ENCODE results near the gene TSPAN5. TPM values are rescaled to one million over a fixed set of nuclear protein-coding genes. Genes with fewer than 3 reads are reported as not detected.
A peak's percentile ranks its signal among the peaks of the same experiment; 100 is the strongest.

The TSPAN5 gene
- polyA plus RNA-seq, 1 donor (not counting 4 experiments of a cell fraction or from before 2014, with no cell fraction given), result 45.5 TPM

DNA sequence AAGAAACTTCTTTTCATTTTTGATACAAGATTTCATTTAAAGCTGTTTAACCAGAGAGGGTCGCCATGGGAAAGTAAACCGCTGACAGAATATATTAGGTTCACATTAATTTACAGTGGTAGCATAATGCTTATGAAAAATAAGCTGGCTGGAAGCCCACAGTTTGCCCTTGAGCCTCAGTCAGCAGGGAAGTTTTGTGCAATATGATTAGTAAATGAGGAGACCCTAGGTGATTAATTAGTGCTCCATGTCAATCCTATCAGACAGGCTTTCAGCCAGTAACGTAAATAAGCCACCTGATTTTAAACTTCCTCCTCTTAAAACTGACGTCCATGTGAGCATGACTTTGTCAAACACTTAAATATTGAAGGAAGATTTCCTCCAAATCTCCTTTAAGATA, 134.2 kb downstream of the TSPAN5 start:
- peak overlapping the region; percentile 0 for H3K4me2 ChIP-seq (ENCODE audit: control insufficient read depth, extremely low read depth, insufficient read depth, low read depth, low read length)
- no peak for FAIRE-seq

GRCh38 chr4:98522636-98523395, 135.6 kb downstream of the TSPAN5 start:
- peak overlapping the region; percentile 49 for H3K4me2 ChIP-seq (ENCODE audit: control insufficient read depth, extremely low read depth, insufficient read depth, low read depth, low read length)

More for the DNA sequence above, 134.2 kb downstream of the TSPAN5 start:
- dilution Hi-C loops (cut with MboI; ENCODE audit: extremely low pct_ligation_motif_present, low sequenced_read_pairs), result no loop called here
- no peak overlapping the region for H2AFZ ChIP-seq (ENCODE audit: control insufficient read depth, low read length)
- no peak overlapping the region for H3K27ac ChIP-seq (ENCODE audit: control insufficient read depth, insufficient read depth, low read length)
- TF ChIP-seq, protein P1, sequence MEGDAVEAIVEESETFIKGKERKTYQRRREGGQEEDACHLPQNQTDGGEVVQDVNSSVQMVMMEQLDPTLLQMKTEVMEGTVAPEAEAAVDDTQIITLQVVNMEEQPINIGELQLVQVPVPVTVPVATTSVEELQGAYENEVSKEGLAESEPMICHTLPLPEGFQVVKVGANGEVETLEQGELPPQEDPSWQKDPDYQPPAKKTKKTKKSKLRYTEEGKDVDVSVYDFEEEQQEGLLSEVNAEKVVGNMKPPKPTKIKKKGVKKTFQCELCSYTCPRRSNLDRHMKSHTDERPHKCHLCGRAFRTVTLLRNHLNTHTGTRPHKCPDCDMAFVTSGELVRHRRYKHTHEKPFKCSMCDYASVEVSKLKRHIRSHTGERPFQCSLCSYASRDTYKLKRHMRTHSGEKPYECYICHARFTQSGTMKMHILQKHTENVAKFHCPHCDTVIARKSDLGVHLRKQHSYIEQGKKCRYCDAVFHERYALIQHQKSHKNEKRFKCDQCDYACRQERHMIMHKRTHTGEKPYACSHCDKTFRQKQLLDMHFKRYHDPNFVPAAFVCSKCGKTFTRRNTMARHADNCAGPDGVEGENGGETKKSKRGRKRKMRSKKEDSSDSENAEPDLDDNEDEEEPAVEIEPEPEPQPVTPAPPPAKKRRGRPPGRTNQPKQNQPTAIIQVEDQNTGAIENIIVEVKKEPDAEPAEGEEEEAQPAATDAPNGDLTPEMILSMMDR (optimal IDR thresholded peaks at IDR 0.05 in 1 of 3, IDR thresholded peaks at IDR 0.05 in 1 of 3, conservative IDR thresholded peaks at IDR 0.05 in 1 of 3; ENCODE audit: extremely low read depth in 1 of 3, insufficient read depth in 2 of 3, low read length in 3 of 3), result no peak
- TF ChIP-seq EZH2 (IDR thresholded peaks at IDR 0.05; ENCODE audit: low read length), result no peak
- no peak overlapping the region for H3K9ac ChIP-seq (ENCODE audit: control insufficient read depth, extremely low read depth, insufficient read depth, low read length)
- DNase-seq (ENCODE audit: low read depth, low spot score), result no peak
- H3K9me1 ChIP-seq (ENCODE audit: control insufficient read depth, extremely low read depth, insufficient read depth, low read length), result no peaks in the 10 kb centered on the region
- H4K20me1 ChIP-seq (ENCODE audit: control insufficient read depth, extremely low read depth, insufficient read depth, low read length), result no peaks in the 10 kb centered on the region
- H3K36me3 ChIP-seq (ENCODE audit: control insufficient read depth in 2 of 2, extremely low read depth in 1 of 2, insufficient read depth in 2 of 2, low read length in 2 of 2), result no peaks in the 10 kb centered on the region
- H3K4me3 ChIP-seq (ENCODE audit: control insufficient read depth in 2 of 3, extremely low read depth in 1 of 3, insufficient read depth in 2 of 3, low read depth in 1 of 3, low read length in 3 of 3), result no peak overlapping the region
- no peaks in the 10 kb centered on the region for H3K27me3 ChIP-seq (ENCODE audit: control insufficient read depth, extremely low read depth, insufficient read depth, low read length)
- peaks cover 38% of the 10 kb centered on the region for H3K4me1 ChIP-seq (ENCODE audit: control insufficient read depth, extremely low read depth, insufficient read depth, low read length)
- peaks cover 70% of the 10 kb centered on the region for H3K79me2 ChIP-seq (ENCODE audit: control insufficient read depth, insufficient read depth, low read length)
- H3K9me3 ChIP-seq (ENCODE audit: control insufficient read depth, low read depth, low read length), result no peaks in the 10 kb centered on the region

More at GRCh38 chr4:98522636-98523395, 135.6 kb downstream of the TSPAN5 start:
- no peaks in the 10 kb centered on the region for H4K20me1 ChIP-seq (ENCODE audit: control insufficient read depth, extremely low read depth, insufficient read depth, low read length)
- peak overlapping the region in 2 of 3 experiments; percentile 11 to 24 for H3K4me3 ChIP-seq (ENCODE audit: control insufficient read depth in 2 of 3, extremely low read depth in 1 of 3, insufficient read depth in 2 of 3, low read depth in 1 of 3, low read length in 3 of 3)
- H3K36me3 ChIP-seq (ENCODE audit: control insufficient read depth in 2 of 2, extremely low read depth in 1 of 2, insufficient read depth in 2 of 2, low read length in 2 of 2), result no peaks in the 10 kb centered on the region
- peaks cover 39% of the 10 kb centered on the region for H3K4me1 ChIP-seq (ENCODE audit: control insufficient read depth, extremely low read depth, insufficient read depth, low read length)
- peak overlapping the region; percentile 56 for H3K27ac ChIP-seq (ENCODE audit: control insufficient read depth, insufficient read depth, low read length)
- no peak for TF ChIP-seq EZH2 (IDR thresholded peaks at IDR 0.05; ENCODE audit: low read length)
- TF ChIP-seq, protein P1 (optimal IDR thresholded peaks at IDR 0.05 in 1 of 3, IDR thresholded peaks at IDR 0.05 in 1 of 3, conservative IDR thresholded peaks at IDR 0.05 in 1 of 3; ENCODE audit: extremely low read depth in 1 of 3, insufficient read depth in 2 of 3, low read length in 3 of 3), result no peak
- no peak for DNase-seq (ENCODE audit: low read depth, low spot score)
- no peak overlapping the region for H2AFZ ChIP-seq (ENCODE audit: control insufficient read depth, low read length)
- H3K9ac ChIP-seq (ENCODE audit: control insufficient read depth, extremely low read depth, insufficient read depth, low read length), result peak overlapping the region; percentile 14
- peak; percentile 76 for FAIRE-seq
- peaks cover 72% of the 10 kb centered on the region for H3K79me2 ChIP-seq (ENCODE audit: control insufficient read depth, insufficient read depth, low read length)
- H3K9me1 ChIP-seq (ENCODE audit: control insufficient read depth, extremely low read depth, insufficient read depth, low read length), result no peaks in the 10 kb centered on the region
- no peaks in the 10 kb centered on the region for H3K9me3 ChIP-seq (ENCODE audit: control insufficient read depth, low read depth, low read length)
- dilution Hi-C loops (cut with MboI; ENCODE audit: extremely low pct_ligation_motif_present, low sequenced_read_pairs), result no loop called here
- no peaks in the 10 kb centered on the region for H3K27me3 ChIP-seq (ENCODE audit: control insufficient read depth, extremely low read depth, insufficient read depth, low read length)
